ENCODE data around the gene ENPP6. TPM values are rescaled to one million over a fixed set of nuclear protein-coding genes. Genes with fewer than 3 reads are reported as not detected.
"Not testable (repeated sequence)": the region's sequence is repeated elsewhere in the genome, so short reads cannot be mapped to it uniquely, and the experiment has no call there.

ENPP6 gene
- total RNA-seq, 1 donor, result not detected

- Histone ChIP-seq H3K4me1 (ENCODE audit: insufficient read depth, low read length) (no peaks in the 10 kb centered on the region), H3K9me3 (ENCODE audit: low read depth, low read length) (no peaks in the 10 kb centered on the region), H3K4me3 (ENCODE audit: insufficient read depth, low read length) (no peak overlapping the region), H3K4me2 (ENCODE audit: insufficient read depth, low read length) (no peak overlapping the region), H2AFZ (ENCODE audit: low read length) (no peak overlapping the region), H3K27ac (ENCODE audit: low read depth, low read length) (no peak overlapping the region), H3K36me3 (ENCODE audit: insufficient read depth, low read length) (no peaks in the 10 kb centered on the region), H3K27me3 (ENCODE audit: insufficient read depth, low read length) (peaks cover 7% of the 10 kb centered on the region), H3K79me2 (ENCODE audit: insufficient read depth, low read length) (no peaks in the 10 kb centered on the region), H4K20me1 (ENCODE audit: insufficient read depth, low read length) (no peaks in the 10 kb centered on the region)
- no peak for DNase-seq (ENCODE audit: insufficient read length, low spot score, missing footprints)
- no peak for TF ChIP-seq CTCF (IDR thresholded peaks at IDR 0.05; ENCODE audit: extremely low read depth, low read depth, low read length)
Measured at GRCh38 chr4:184214931-184215330, 2.7 kb downstream of the ENPP6 start.

- not testable (repeated sequence) for H3K4me3 ChIP-seq (ENCODE audit: insufficient read depth, low read length); H2AFZ ChIP-seq (ENCODE audit: low read length); DNase-seq (ENCODE audit: insufficient read length, low spot score, missing footprints); H3K79me2 ChIP-seq (ENCODE audit: insufficient read depth, low read length); H3K9me3 ChIP-seq (ENCODE audit: low read depth, low read length); H3K4me2 ChIP-seq (ENCODE audit: insufficient read depth, low read length); H3K36me3 ChIP-seq (ENCODE audit: insufficient read depth, low read length); H3K27ac ChIP-seq (ENCODE audit: low read depth, low read length); H3K4me1 ChIP-seq (ENCODE audit: insufficient read depth, low read length); H3K27me3 ChIP-seq (ENCODE audit: insufficient read depth, low read length); H4K20me1 ChIP-seq (ENCODE audit: insufficient read depth, low read length)
Measured at GRCh38 chr4:184207734-184208607, 9.7 kb downstream of the ENPP6 start.

DNA sequence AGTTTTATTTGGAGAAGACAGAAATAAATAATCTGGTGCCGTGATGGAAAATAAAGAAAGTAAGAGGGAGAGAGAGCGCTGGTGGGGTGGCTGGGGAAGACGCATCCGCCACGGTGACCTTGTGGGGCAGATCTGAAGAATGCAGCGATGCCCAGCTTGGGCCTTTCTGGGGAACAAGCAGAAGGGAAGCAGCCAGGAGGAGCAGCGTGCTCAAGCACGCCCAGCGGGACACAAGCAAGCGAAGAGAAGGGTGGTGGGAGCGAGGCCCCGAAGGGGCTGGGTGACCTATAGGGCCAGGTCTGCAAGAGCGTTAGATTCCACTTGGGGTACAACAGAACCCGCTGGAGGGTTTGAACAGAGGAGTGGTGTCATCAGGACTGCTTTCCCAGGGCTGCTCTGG is 12.4 kb downstream of the ENPP6 start:
- Histone ChIP-seq H3K4me2 (ENCODE audit: insufficient read depth, low read length) (no peak overlapping the region), H3K9me3 (ENCODE audit: low read depth, low read length) (no peaks in the 10 kb centered on the region), H3K4me1 (ENCODE audit: insufficient read depth, low read length) (no peaks in the 10 kb centered on the region), H4K20me1 (ENCODE audit: insufficient read depth, low read length) (no peaks in the 10 kb centered on the region), H3K27ac (ENCODE audit: low read depth, low read length) (no peak overlapping the region), H3K4me3 (ENCODE audit: insufficient read depth, low read length) (no peak overlapping the region), H2AFZ (ENCODE audit: low read length) (no peak overlapping the region), H3K79me2 (ENCODE audit: insufficient read depth, low read length) (no peaks in the 10 kb centered on the region), H3K36me3 (ENCODE audit: insufficient read depth, low read length) (no peaks in the 10 kb centered on the region), H3K27me3 (ENCODE audit: insufficient read depth, low read length) (no peaks in the 10 kb centered on the region)
- DNase-seq (ENCODE audit: insufficient read length, low spot score, missing footprints), result no peak
- TF ChIP-seq CTCF (IDR thresholded peaks at IDR 0.05; ENCODE audit: extremely low read depth, low read depth, low read length), result no peak

DNA sequence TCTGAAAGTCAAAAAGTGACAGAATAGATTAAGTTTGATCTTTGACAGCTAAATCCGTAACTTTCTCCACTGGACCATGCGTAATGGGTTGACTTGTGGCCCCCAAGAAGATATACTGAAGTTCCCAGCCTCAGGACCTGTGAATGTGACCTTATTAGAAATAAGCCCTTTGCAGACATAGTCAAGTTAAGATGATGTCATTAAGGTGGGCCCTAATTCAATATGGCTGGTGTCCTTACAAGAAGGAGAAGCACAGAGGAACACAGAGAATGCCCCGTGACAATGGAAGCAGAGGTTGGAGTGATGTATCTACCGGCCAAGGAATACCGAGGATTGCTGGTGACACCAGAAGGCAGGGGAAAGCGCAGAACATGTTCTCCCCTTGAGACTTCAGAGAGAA is 14.4 kb downstream of the ENPP6 start:
- Histone ChIP-seq H4K20me1 (ENCODE audit: insufficient read depth, low read length) (no peaks in the 10 kb centered on the region), H3K9me3 (ENCODE audit: low read depth, low read length) (no peaks in the 10 kb centered on the region), H3K36me3 (ENCODE audit: insufficient read depth, low read length) (no peaks in the 10 kb centered on the region), H3K27ac (ENCODE audit: low read depth, low read length) (no peak overlapping the region), H3K79me2 (ENCODE audit: insufficient read depth, low read length) (no peaks in the 10 kb centered on the region), H2AFZ (ENCODE audit: low read length) (no peak overlapping the region), H3K4me3 (ENCODE audit: insufficient read depth, low read length) (no peak overlapping the region), H3K27me3 (ENCODE audit: insufficient read depth, low read length) (no peaks in the 10 kb centered on the region), H3K4me2 (ENCODE audit: insufficient read depth, low read length) (no peak overlapping the region), H3K4me1 (ENCODE audit: insufficient read depth, low read length) (no peaks in the 10 kb centered on the region)
- DNase-seq (ENCODE audit: insufficient read length, low spot score, missing footprints), result no peak
- no peak for TF ChIP-seq CTCF (IDR thresholded peaks at IDR 0.05; ENCODE audit: extremely low read depth, low read depth, low read length)

Data from osteoblast (primary cell).